ENCODE results near the gene MALRD1.
A peak's percentile ranks its signal among the peaks of the same experiment; 100 is the strongest.

MALRD1 gene

GRCh38 chr10:19294233-19294632, 245.6 kb downstream of the MALRD1 start:
- H3K9me3 ChIP-seq (ENCODE audit: control extremely low read depth in 1 of 5, control insufficient read depth in 4 of 5, insufficient read depth in 2 of 5, low read depth in 1 of 5, low read length in 4 of 5) = no peaks in the 10 kb centered on the region
- CTCF ChIA-PET = no interaction called here
- no peak overlapping the region for H3K4me3 ChIP-seq (ENCODE audit: control insufficient read depth in 1 of 7, extremely low read depth in 1 of 7, insufficient read depth in 4 of 7, low read depth in 2 of 7, low read length in 6 of 7)
- no peaks in the 10 kb centered on the region for H3K4me1 ChIP-seq (ENCODE audit: control extremely low read depth in 1 of 4, control insufficient read depth in 4 of 4, insufficient read depth in 4 of 4, low read length in 3 of 4)
- POLR2A ChIA-PET = no interaction called here
- no peak for DNase-seq
- no peaks in the 10 kb centered on the region for H3K36me3 ChIP-seq (ENCODE audit: control insufficient read depth in 4 of 4, insufficient read depth in 4 of 4, low read length in 3 of 4)
- H3K27ac ChIP-seq (ENCODE audit: insufficient read depth in 1 of 2, low read depth in 1 of 2, low read length in 2 of 2, poor library complexity in 1 of 2, severe bottlenecking in 2 of 2) = no peak overlapping the region
- H3K27me3 ChIP-seq (replicated peaks in 2 of 5; ENCODE audit: control insufficient read depth in 4 of 5, insufficient read depth in 5 of 5, low read length in 4 of 5) = no peaks in the 10 kb centered on the region
- no CpG with 5 or more reads among the region's 2 CpGs for WGBS (ENCODE audit: insufficient coverage)

GRCh38 chr10:19299645-19300044, 251.0 kb downstream of the MALRD1 start:
- Histone ChIP-seq H3K27me3 (replicated peaks in 2 of 5; ENCODE audit: control insufficient read depth in 4 of 5, insufficient read depth in 5 of 5, low read length in 4 of 5) (no peaks in the 10 kb centered on the region), H3K9me3 (ENCODE audit: control extremely low read depth in 1 of 5, control insufficient read depth in 4 of 5, insufficient read depth in 2 of 5, low read depth in 1 of 5, low read length in 4 of 5) (no peaks in the 10 kb centered on the region), H3K27ac (ENCODE audit: insufficient read depth in 1 of 2, low read depth in 1 of 2, low read length in 2 of 2, poor library complexity in 1 of 2, severe bottlenecking in 2 of 2) (no peak overlapping the region), H3K4me1 (ENCODE audit: control extremely low read depth in 1 of 4, control insufficient read depth in 4 of 4, insufficient read depth in 4 of 4, low read length in 3 of 4) (no peaks in the 10 kb centered on the region), H3K4me3 (ENCODE audit: control insufficient read depth in 1 of 7, extremely low read depth in 1 of 7, insufficient read depth in 4 of 7, low read depth in 2 of 7, low read length in 6 of 7) (no peak overlapping the region), H3K36me3 (ENCODE audit: control insufficient read depth in 4 of 4, insufficient read depth in 4 of 4, low read length in 3 of 4) (no peaks in the 10 kb centered on the region)
- ChIA-PET POLR2A (no interaction called here), CTCF (no interaction called here)
- 25% methylated on average over 2 of the region's 3 CpGs for WGBS (ENCODE audit: insufficient coverage)
- DNase-seq = no peak

GRCh38 chr10:19302117-19302516, 253.5 kb downstream of the MALRD1 start:
- Histone ChIP-seq H3K27me3 (replicated peaks in 2 of 5; ENCODE audit: control insufficient read depth in 4 of 5, insufficient read depth in 5 of 5, low read length in 4 of 5) (no peaks in the 10 kb centered on the region), H3K9me3 (ENCODE audit: control extremely low read depth in 1 of 5, control insufficient read depth in 4 of 5, insufficient read depth in 2 of 5, low read depth in 1 of 5, low read length in 4 of 5) (no peaks in the 10 kb centered on the region), H3K4me3 (ENCODE audit: control insufficient read depth in 1 of 7, extremely low read depth in 1 of 7, insufficient read depth in 4 of 7, low read depth in 2 of 7, low read length in 6 of 7) (no peak overlapping the region), H3K4me1 (ENCODE audit: control extremely low read depth in 1 of 4, control insufficient read depth in 4 of 4, insufficient read depth in 4 of 4, low read length in 3 of 4) (no peaks in the 10 kb centered on the region), H3K36me3 (ENCODE audit: control insufficient read depth in 4 of 4, insufficient read depth in 4 of 4, low read length in 3 of 4) (no peaks in the 10 kb centered on the region), H3K27ac (ENCODE audit: insufficient read depth in 1 of 2, low read depth in 1 of 2, low read length in 2 of 2, poor library complexity in 1 of 2, severe bottlenecking in 2 of 2) (no peak overlapping the region)
- POLR2A ChIA-PET = no interaction called here
- DNase-seq = peak in 1 of 3 donors; percentile 1
- CTCF ChIA-PET = no interaction called here
- 92% methylated on average over 4 of the region's 4 CpGs for WGBS (ENCODE audit: insufficient coverage)

- CTCF ChIA-PET = no interaction called here
- WGBS (ENCODE audit: insufficient coverage) = 82% methylated on average over 5 of the region's 5 CpGs
- POLR2A ChIA-PET = no interaction called here
- H3K27me3 ChIP-seq (replicated peaks in 2 of 5; ENCODE audit: control insufficient read depth in 4 of 5, insufficient read depth in 5 of 5, low read length in 4 of 5) = no peaks in the 10 kb centered on the region
- H3K36me3 ChIP-seq (ENCODE audit: control insufficient read depth in 4 of 4, insufficient read depth in 4 of 4, low read length in 3 of 4) = no peaks in the 10 kb centered on the region
- no peak for DNase-seq
- H3K9me3 ChIP-seq (ENCODE audit: control extremely low read depth in 1 of 5, control insufficient read depth in 4 of 5, insufficient read depth in 2 of 5, low read depth in 1 of 5, low read length in 4 of 5) = no peaks in the 10 kb centered on the region
- no peak overlapping the region for H3K27ac ChIP-seq (ENCODE audit: insufficient read depth in 1 of 2, low read depth in 1 of 2, low read length in 2 of 2, poor library complexity in 1 of 2, severe bottlenecking in 2 of 2)
- H3K4me1 ChIP-seq (ENCODE audit: control extremely low read depth in 1 of 4, control insufficient read depth in 4 of 4, insufficient read depth in 4 of 4, low read length in 3 of 4) = no peaks in the 10 kb centered on the region
- H3K4me3 ChIP-seq (ENCODE audit: control insufficient read depth in 1 of 7, extremely low read depth in 1 of 7, insufficient read depth in 4 of 7, low read depth in 2 of 7, low read length in 6 of 7) = no peak overlapping the region
Observed at GRCh38 chr10:19310066-19310465, 261.5 kb downstream of the MALRD1 start.

GRCh38 chr10:19316204-19316870, 267.7 kb downstream of the MALRD1 start:
- Histone ChIP-seq H3K4me3 (ENCODE audit: control insufficient read depth in 1 of 7, extremely low read depth in 1 of 7, insufficient read depth in 4 of 7, low read depth in 2 of 7, low read length in 6 of 7) (no peak overlapping the region), H3K4me1 (ENCODE audit: control extremely low read depth in 1 of 4, control insufficient read depth in 4 of 4, insufficient read depth in 4 of 4, low read length in 3 of 4) (no peaks in the 10 kb centered on the region), H3K36me3 (ENCODE audit: control insufficient read depth in 4 of 4, insufficient read depth in 4 of 4, low read length in 3 of 4) (no peaks in the 10 kb centered on the region), H3K9me3 (ENCODE audit: control extremely low read depth in 1 of 5, control insufficient read depth in 4 of 5, insufficient read depth in 2 of 5, low read depth in 1 of 5, low read length in 4 of 5) (no peaks in the 10 kb centered on the region), H3K27ac (ENCODE audit: insufficient read depth in 1 of 2, low read depth in 1 of 2, low read length in 2 of 2, poor library complexity in 1 of 2, severe bottlenecking in 2 of 2) (no peak overlapping the region), H3K27me3 (replicated peaks in 2 of 5; ENCODE audit: control insufficient read depth in 4 of 5, insufficient read depth in 5 of 5, low read length in 4 of 5) (no peaks in the 10 kb centered on the region)
- ChIA-PET POLR2A (no interaction called here), CTCF (no interaction called here)
- 92% methylated on average over 2 of the region's 3 CpGs for WGBS (ENCODE audit: insufficient coverage)
- no peak for DNase-seq

- POLR2A ChIA-PET = no interaction called here
- no peak overlapping the region for H3K4me3 ChIP-seq (ENCODE audit: control insufficient read depth in 1 of 7, extremely low read depth in 1 of 7, insufficient read depth in 4 of 7, low read depth in 2 of 7, low read length in 6 of 7)
- 100% methylated on average over 1 of the region's 1 CpG for WGBS (ENCODE audit: insufficient coverage)
- no peak overlapping the region for H3K27ac ChIP-seq (ENCODE audit: insufficient read depth in 1 of 2, low read depth in 1 of 2, low read length in 2 of 2, poor library complexity in 1 of 2, severe bottlenecking in 2 of 2)
- H3K36me3 ChIP-seq (ENCODE audit: control insufficient read depth in 4 of 4, insufficient read depth in 4 of 4, low read length in 3 of 4) = no peaks in the 10 kb centered on the region
- no peaks in the 10 kb centered on the region for H3K9me3 ChIP-seq (ENCODE audit: control extremely low read depth in 1 of 5, control insufficient read depth in 4 of 5, insufficient read depth in 2 of 5, low read depth in 1 of 5, low read length in 4 of 5)
- CTCF ChIA-PET = no interaction called here
- no peaks in the 10 kb centered on the region for H3K27me3 ChIP-seq (replicated peaks in 2 of 5; ENCODE audit: control insufficient read depth in 4 of 5, insufficient read depth in 5 of 5, low read length in 4 of 5)
- no peaks in the 10 kb centered on the region for H3K4me1 ChIP-seq (ENCODE audit: control extremely low read depth in 1 of 4, control insufficient read depth in 4 of 4, insufficient read depth in 4 of 4, low read length in 3 of 4)
- no peak for DNase-seq
Observed at GRCh38 chr10:19317952-19318351, 269.4 kb downstream of the MALRD1 start.

- POLR2A ChIA-PET = no interaction called here
- WGBS (ENCODE audit: insufficient coverage) = no CpG with 5 or more reads among the region's 4 CpGs
- no peaks in the 10 kb centered on the region for H3K36me3 ChIP-seq (ENCODE audit: control insufficient read depth in 4 of 4, insufficient read depth in 4 of 4, low read length in 3 of 4)
- no peak overlapping the region for H3K27ac ChIP-seq (ENCODE audit: insufficient read depth in 1 of 2, low read depth in 1 of 2, low read length in 2 of 2, poor library complexity in 1 of 2, severe bottlenecking in 2 of 2)
- H3K4me1 ChIP-seq (ENCODE audit: control extremely low read depth in 1 of 4, control insufficient read depth in 4 of 4, insufficient read depth in 4 of 4, low read length in 3 of 4) = no peaks in the 10 kb centered on the region
- no peaks in the 10 kb centered on the region for H3K9me3 ChIP-seq (ENCODE audit: control extremely low read depth in 1 of 5, control insufficient read depth in 4 of 5, insufficient read depth in 2 of 5, low read depth in 1 of 5, low read length in 4 of 5)
- no peak for DNase-seq
- no peak overlapping the region for H3K4me3 ChIP-seq (ENCODE audit: control insufficient read depth in 1 of 7, extremely low read depth in 1 of 7, insufficient read depth in 4 of 7, low read depth in 2 of 7, low read length in 6 of 7)
- H3K27me3 ChIP-seq (replicated peaks in 2 of 5; ENCODE audit: control insufficient read depth in 4 of 5, insufficient read depth in 5 of 5, low read length in 4 of 5) = no peaks in the 10 kb centered on the region
- CTCF ChIA-PET = no interaction called here
Observed at GRCh38 chr10:19325581-19325980, 277.0 kb downstream of the MALRD1 start.
